HepG2 (cell line): ENCODE measurements around the gene CCDC157. TPM values are rescaled to one million over a fixed set of nuclear protein-coding genes. Genes with fewer than 3 reads are reported as not detected.

ENCODE experiments used
- ATAC-seq: fragments of 200-7000 bp; cut with Tn5 transposase; 3 replicates; pipeline ENCODE4 v1.9.1; 2020; ENCODE audit warnings: mild to moderate bottlenecking, moderate library complexity
- BruUV-seq: library from RNA; stranded (reverse); fragments of 400-500 nt; replicated peaks from 2 replicates; lab custom pipeline; 2021; lab: Mats Ljungman, UMichigan
- CTCF ChIA-PET: fragments of 300-600 bp; formaldehyde crosslinking; extraction: SDS; loops from one replicate; lab custom pipeline; 2021; ENCODE audit warnings: low total read pairs, inconsistent platforms, low intra/inter-chr PET ratio; lab: Yijun Ruan, JAX
- POLR2A ChIA-PET: fragments of 350-600 bp; sonication (Branson Sonifier 250); formaldehyde crosslinking; loops from one replicate; lab custom pipeline; 2020; ENCODE audit warnings: antibody characterized with exemption, inconsistent platforms; lab: Yijun Ruan, JAX
- DNase-seq: peaks from one replicate; pipeline ENCODE4 v3.0.0-alpha.2; 2015; ENCODE audit warnings: low spot score
- FAIRE-seq: peaks from 3 replicates; lab custom pipeline; 2011; peaks lifted over from hg19 to GRCh38; lab: Jason Lieb, UNC
- H2AFZ ChIP-seq: one replicate; pipeline ENCODE4 v1.6.1; 2011; ENCODE audit warnings: low read length, inconsistent platforms
- H3K27ac ChIP-seq: fragments of 300-600 bp; 3 replicates; pipeline ENCODE4 v1.8.0; 2011; ENCODE audit warnings: mixed run types, mild to moderate bottlenecking, mixed read lengths, low read length, inconsistent platforms; ENCODE audit not compliant: insufficient read depth; ENCODE audit errors: extremely low read length
- H3K27me3 ChIP-seq, 2 experiments: fragments of 200-600 bp in 1 of 2; 2 replicates in 1 of 2; 3 replicates in 1 of 2; pipeline versions ENCODE4 v1.6.0 to v1.8.0; 2011; ENCODE audit warnings: low read length in 2 of 2, mild to moderate bottlenecking in 2 of 2, moderate library complexity in 2 of 2, inconsistent platforms in 1 of 2; ENCODE audit not compliant: insufficient read depth in 2 of 2, control insufficient read depth in 1 of 2
- H3K36me3 ChIP-seq, 2 experiments: fragments of 200-600 bp in 1 of 2; replicated peaks in 1 of 2; 2 replicates in 1 of 2; 3 replicates in 1 of 2; pipeline versions ENCODE4 v1.5.1 to v1.8.0; 2011; ENCODE audit warnings: low read length in 2 of 2, inconsistent platforms in 1 of 2; ENCODE audit not compliant: insufficient read depth in 2 of 2, control insufficient read depth in 1 of 2
- H3K4me1 ChIP-seq: 2 replicates; pipeline ENCODE4 v1.5.1; 2012; ENCODE audit warnings: low read length, inconsistent platforms; ENCODE audit not compliant: insufficient read depth
- H3K4me2 ChIP-seq: 2 replicates; pipeline ENCODE4 v1.6.0; 2011; ENCODE audit warnings: low read depth, low read length, inconsistent platforms
- H3K4me3 ChIP-seq, 3 experiments: fragments of 200-600 bp in 1 of 3; sonication (generic), shearing (Covaris generic) in 1 of 3; replicated peaks in 1 of 3; 2 replicates each; pipeline ENCODE4 v1.5.1; 2011 to 2016; ENCODE audit warnings: low read length in 3 of 3, inconsistent platforms in 2 of 3, low read depth in 2 of 3, mild to moderate bottlenecking in 2 of 3, control low read depth in 1 of 3, mixed read lengths in 1 of 3; ENCODE audit not compliant: insufficient read depth in 1 of 3
- H3K79me2 ChIP-seq: one replicate; pipeline ENCODE4 v1.6.1; 2011; ENCODE audit warnings: low read length, inconsistent platforms; ENCODE audit not compliant: insufficient read depth
- H3K9ac ChIP-seq: 2 replicates; pipeline ENCODE4 v1.6.0; 2011; ENCODE audit warnings: mild to moderate bottlenecking, low read depth, low read length, inconsistent platforms; ENCODE audit not compliant: insufficient read depth
- H3K9me3 ChIP-seq: 2 replicates; pipeline ENCODE4 v1.5.1; 2012; ENCODE audit warnings: mild to moderate bottlenecking, low read length
- H4K20me1 ChIP-seq: 2 replicates; pipeline ENCODE4 v1.6.0; 2011; ENCODE audit warnings: inconsistent platforms, mild to moderate bottlenecking, low read length, moderate library complexity; ENCODE audit not compliant: insufficient read depth
- RFXANK ChIP-seq: IDR thresholded peaks from 2 replicates; pipeline ENCODE4 v1.6.1; 2016
- SP140L ChIP-seq: sonication (generic); formaldehyde crosslinking; IDR thresholded peaks from 2 replicates; pipeline ENCODE4 v1.4.0; 2020; ENCODE audit warnings: missing genetic modification reagents, borderline replicate concordance
- ZFAT ChIP-seq: sonication (generic); formaldehyde crosslinking; conservative IDR thresholded peaks from 2 replicates; pipeline ENCODE4 v1.8.1; 2023; ENCODE audit warnings: missing genetic modification reagents, inconsistent platforms
- ZMYM2 ChIP-seq: sonication (generic); formaldehyde crosslinking; IDR thresholded peaks from 2 replicates; pipeline ENCODE4 v1.8.0; 2022; ENCODE audit warnings: mild to moderate bottlenecking, missing genetic modification reagents
- ZNF354B ChIP-seq: sonication (generic); formaldehyde crosslinking; IDR thresholded peaks from 2 replicates; pipeline ENCODE4 v1.8.0; 2022; ENCODE audit warnings: mild to moderate bottlenecking, missing genetic modification reagents
- ZNF615 ChIP-seq: sonication (generic); formaldehyde crosslinking; IDR thresholded peaks from 2 replicates; pipeline ENCODE4 v1.5.0; 2020; ENCODE audit warnings: mild to moderate bottlenecking, missing genetic modification reagents, borderline replicate concordance
- WGBS: methylation state at CpG from one replicate; pipeline ENCODE4 v1.1.6; 2017; ENCODE audit warnings: low lambda C conversion rate; 5-methylcytosine and 5-hydroxymethylcytosine counted together
- in situ Hi-C: cut with HindIII; loops from 2 replicates; pipeline ENCODE4 v1.10.0; 2017; ENCODE audit warnings: low pct_unique_long_range_greater_than_20kb; ENCODE audit not compliant: extremely low pct_ligation_motif_present
- intact Hi-C: fragments of 100-400 bp; cut with micrococcal nuclease; formaldehyde crosslinking; loops from one replicate; pipeline ENCODE4 v1.10.0; 2022; ENCODE audit not compliant: unreplicated experiment
- polyA plus RNA-seq, 8 experiments: library from polyadenylated mRNA; depleted of rRNA in 3 of 8; stranded (reverse) in 7 of 8; unstranded in 1 of 8; fragments of >200 nt; fragmentation: Illumina TruSeq in 4 of 8; extraction: Trizol in 4 of 8; gene quantifications; 2 replicates each; pipeline versions ENCODE4 v1.2.1 to v1.2.3, GENCODE V29; 2011 to 2016; ENCODE audit warnings: low read depth in 4 of 8, missing spikeins in 1 of 8, mixed read lengths in 1 of 8; ENCODE audit not compliant: insufficient read depth in 1 of 8
- total RNA-seq, 5 experiments: library from RNA; depleted of rRNA; stranded (reverse); fragments of >200 nt; fragmentation: Illumina TruSeq; extraction: Trizol; gene quantifications; 2 replicates each; pipeline ENCODE4 v1.2.3, GENCODE V29; 2016; ENCODE audit warnings: low read depth in 1 of 5
- TF ChIP-seq, protein P1 (sequence below): sonication (generic); formaldehyde crosslinking; IDR thresholded peaks from 2 replicates; pipeline ENCODE4 v1.5.0; 2020; ENCODE audit warnings: missing genetic modification reagents
- TF ChIP-seq, protein P2 (sequence below): IDR thresholded peaks from 2 replicates; pipeline ENCODE4 v1.6.1; 2016
- TF ChIP-seq, protein P3 (sequence below): sonication (generic); formaldehyde crosslinking; IDR thresholded peaks from 2 replicates; pipeline ENCODE4 v1.4.0; 2020; ENCODE audit warnings: missing genetic modification reagents
- TF ChIP-seq, protein P4 (sequence below): sonication (generic); formaldehyde crosslinking; IDR thresholded peaks from 2 replicates; pipeline ENCODE4 v1.4.0; 2020; ENCODE audit warnings: low read depth, mild to moderate bottlenecking, missing genetic modification reagents

CCDC157 gene
- total and polyA plus RNA-seq, 2 of the 13 experiments (the other 11 are each of a cell fraction or from before 2014, with no cell fraction given) = 1.4 to 1.6 TPM

DNA sequence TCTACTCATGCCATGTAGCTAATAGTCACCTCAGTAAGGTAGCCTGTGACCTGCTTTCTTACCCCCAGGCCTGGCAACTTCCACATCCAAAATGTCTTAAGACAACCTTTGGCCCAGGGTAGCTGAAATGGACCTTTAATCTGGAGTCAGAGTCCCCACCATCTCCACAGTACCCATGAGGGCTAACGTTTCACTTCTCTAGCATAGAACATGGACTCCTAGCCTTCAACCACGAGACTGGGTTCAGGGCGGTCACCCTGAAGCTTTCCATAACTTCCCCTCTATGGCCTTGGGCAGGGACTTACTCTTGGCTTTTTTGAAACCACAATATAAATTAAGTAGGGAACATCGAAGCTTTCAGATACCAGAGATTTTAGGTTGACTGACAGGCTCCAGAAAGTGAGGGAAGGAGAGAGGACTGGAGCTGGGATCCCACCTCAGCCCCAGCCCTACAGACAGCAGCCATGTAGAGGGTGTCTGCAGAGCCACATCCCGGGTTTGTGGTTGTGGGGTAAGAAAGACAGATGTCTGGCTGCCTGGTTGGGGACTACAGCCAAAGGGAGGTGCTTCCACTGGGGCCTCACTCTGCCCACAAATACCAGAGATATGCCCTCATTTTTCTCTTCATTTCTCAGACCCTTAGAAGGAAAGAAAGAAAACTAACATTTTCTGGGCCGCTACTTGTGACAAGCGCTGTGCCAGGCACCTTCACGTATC, 32.6 kb upstream of the CCDC157 start:
- 75% methylated on average over 8 of the region's 8 CpGs for WGBS
- in situ Hi-C loops = no loop called here
- Histone ChIP-seq H3K4me3 (no peak overlapping the region), H2AFZ (no peak overlapping the region), H3K4me1 (peaks cover 50% of the 10 kb centered on the region), H3K9ac (no peak overlapping the region; the same call in 1 of the 2 replicates), H3K27ac (no peak overlapping the region), H3K79me2 (no peaks in the 10 kb centered on the region), H3K9me3 (no peaks in the 10 kb centered on the region), H3K4me2 (no peak overlapping the region), H3K27me3 (no peaks in the 10 kb centered on the region; a peak in 1 of 5 replicates), H3K36me3 (no peaks in the 10 kb centered on the region), H4K20me1 (no peaks in the 10 kb centered on the region)
- no peak for ATAC-seq
- TSS peak; percentile 35 for BruUV-seq
- ChIA-PET CTCF (no interaction called here), POLR2A (no interaction called here)
- DNase-seq = no peak
- no peak for FAIRE-seq
- TF ChIP-seq, protein P1, sequence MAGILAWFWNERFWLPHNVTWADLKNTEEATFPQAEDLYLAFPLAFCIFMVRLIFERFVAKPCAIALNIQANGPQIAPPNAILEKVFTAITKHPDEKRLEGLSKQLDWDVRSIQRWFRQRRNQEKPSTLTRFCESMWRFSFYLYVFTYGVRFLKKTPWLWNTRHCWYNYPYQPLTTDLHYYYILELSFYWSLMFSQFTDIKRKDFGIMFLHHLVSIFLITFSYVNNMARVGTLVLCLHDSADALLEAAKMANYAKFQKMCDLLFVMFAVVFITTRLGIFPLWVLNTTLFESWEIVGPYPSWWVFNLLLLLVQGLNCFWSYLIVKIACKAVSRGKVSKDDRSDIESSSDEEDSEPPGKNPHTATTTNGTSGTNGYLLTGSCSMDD = no peak
- TF ChIP-seq RFXANK (CRISPR knock-in tag) = no peak
- TF ChIP-seq, protein P2, sequence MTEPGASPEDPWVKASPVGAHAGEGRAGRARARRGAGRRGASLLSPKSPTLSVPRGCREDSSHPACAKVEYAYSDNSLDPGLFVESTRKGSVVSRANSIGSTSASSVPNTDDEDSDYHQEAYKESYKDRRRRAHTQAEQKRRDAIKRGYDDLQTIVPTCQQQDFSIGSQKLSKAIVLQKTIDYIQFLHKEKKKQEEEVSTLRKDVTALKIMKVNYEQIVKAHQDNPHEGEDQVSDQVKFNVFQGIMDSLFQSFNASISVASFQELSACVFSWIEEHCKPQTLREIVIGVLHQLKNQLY (CRISPR knock-in tag) = no peak
- no peak for TF ChIP-seq SP140L (CRISPR knock-in tag)
- intact Hi-C loops = no loop called here

DNA sequence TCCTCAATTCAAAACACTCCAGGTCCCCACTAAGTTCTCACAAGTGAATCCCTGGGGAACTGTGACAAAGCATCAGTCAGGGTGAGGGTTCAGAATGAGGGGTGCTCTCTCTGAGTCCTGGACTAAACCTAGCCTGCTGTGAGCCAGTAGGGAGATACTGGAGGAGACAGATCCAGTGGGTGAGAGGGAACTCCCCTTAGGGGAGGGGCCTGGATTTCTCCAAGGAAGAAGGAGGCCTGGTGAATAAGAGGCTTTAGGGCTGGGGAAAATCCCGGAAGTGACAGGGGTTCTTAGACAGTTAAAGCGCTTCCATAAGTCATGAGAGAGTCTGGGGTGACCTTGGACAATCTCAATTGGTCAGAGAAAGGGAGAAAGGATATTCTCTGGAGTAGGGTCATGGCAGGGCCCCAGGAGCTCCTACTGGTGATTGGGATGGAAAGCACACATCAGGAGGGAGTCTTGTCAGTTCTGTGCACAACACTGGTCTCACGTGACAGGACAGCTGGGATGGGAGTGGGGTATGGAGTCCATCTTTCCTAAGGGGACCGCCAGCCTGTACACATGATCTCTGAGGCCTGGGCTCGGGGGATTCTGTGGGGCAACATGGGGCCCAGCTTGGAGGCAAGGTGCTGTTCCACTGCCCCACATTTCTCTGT, 31.6 kb upstream of the CCDC157 start:
- Histone ChIP-seq H2AFZ (no peak overlapping the region), H3K27me3 (no peaks in the 10 kb centered on the region; a peak in 1 of 5 replicates), H3K9me3 (no peaks in the 10 kb centered on the region), H4K20me1 (no peaks in the 10 kb centered on the region), H3K4me3 (peak overlapping the region in 1 of 3 experiments; percentile 89; a peak in 1 of 6 replicates), H3K9ac (no peak overlapping the region; the same call in 1 of the 2 replicates), H3K79me2 (no peaks in the 10 kb centered on the region), H3K4me2 (peak overlapping the region; percentile 70), H3K27ac (no peak overlapping the region), H3K36me3 (no peaks in the 10 kb centered on the region), H3K4me1 (peaks cover 42% of the 10 kb centered on the region)
- FAIRE-seq (no peak), ATAC-seq (no peak), DNase-seq (no peak)
- BruUV-seq = no TSS peak
- 85% methylated on average over 3 of the region's 5 CpGs for WGBS
- ChIA-PET CTCF (no interaction called here), POLR2A (interaction anchor here (1.1 to 3.6 kb wide), 2 partner anchors 31 to 37 kb away, joined by 3 to 39 read pairs; partner anchors contain the start of genes CCDC157 and SF3A1)
- in situ Hi-C loops = no loop called here
- intact Hi-C loops = no loop called here
- TF ChIP-seq, protein P3, sequence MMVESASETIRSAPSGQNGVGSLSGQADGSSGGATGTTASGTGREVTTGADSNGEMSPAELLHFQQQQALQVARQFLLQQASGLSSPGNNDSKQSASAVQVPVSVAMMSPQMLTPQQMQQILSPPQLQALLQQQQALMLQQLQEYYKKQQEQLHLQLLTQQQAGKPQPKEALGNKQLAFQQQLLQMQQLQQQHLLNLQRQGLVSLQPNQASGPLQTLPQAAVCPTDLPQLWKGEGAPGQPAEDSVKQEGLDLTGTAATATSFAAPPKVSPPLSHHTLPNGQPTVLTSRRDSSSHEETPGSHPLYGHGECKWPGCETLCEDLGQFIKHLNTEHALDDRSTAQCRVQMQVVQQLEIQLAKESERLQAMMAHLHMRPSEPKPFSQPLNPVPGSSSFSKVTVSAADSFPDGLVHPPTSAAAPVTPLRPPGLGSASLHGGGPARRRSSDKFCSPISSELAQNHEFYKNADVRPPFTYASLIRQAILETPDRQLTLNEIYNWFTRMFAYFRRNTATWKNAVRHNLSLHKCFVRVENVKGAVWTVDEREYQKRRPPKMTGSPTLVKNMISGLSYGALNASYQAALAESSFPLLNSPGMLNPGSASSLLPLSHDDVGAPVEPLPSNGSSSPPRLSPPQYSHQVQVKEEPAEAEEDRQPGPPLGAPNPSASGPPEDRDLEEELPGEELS (CRISPR knock-in tag) = no peak
- no peak for TF ChIP-seq ZNF615
- TF ChIP-seq ZNF354B (CRISPR knock-in tag) = no peak
- TF ChIP-seq ZFAT (CRISPR knock-in tag) = no peak
- TF ChIP-seq ZMYM2 = no peak
- TF ChIP-seq, protein P4, sequence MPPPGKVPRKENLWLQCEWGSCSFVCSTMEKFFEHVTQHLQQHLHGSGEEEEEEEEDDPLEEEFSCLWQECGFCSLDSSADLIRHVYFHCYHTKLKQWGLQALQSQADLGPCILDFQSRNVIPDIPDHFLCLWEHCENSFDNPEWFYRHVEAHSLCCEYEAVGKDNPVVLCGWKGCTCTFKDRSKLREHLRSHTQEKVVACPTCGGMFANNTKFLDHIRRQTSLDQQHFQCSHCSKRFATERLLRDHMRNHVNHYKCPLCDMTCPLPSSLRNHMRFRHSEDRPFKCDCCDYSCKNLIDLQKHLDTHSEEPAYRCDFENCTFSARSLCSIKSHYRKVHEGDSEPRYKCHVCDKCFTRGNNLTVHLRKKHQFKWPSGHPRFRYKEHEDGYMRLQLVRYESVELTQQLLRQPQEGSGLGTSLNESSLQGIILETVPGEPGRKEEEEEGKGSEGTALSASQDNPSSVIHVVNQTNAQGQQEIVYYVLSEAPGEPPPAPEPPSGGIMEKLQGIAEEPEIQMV (CRISPR knock-in tag) = no peak
